Dermis microvascular lymphatic vessel endothelial cell (primary cell): ENCODE measurements around the gene APBB1. TPM values are rescaled to one million over a fixed set of nuclear protein-coding genes. Genes with fewer than 3 reads are reported as not detected.
"Not testable (repeated sequence)": the region's sequence is repeated elsewhere in the genome, so short reads cannot be mapped to it uniquely, and the experiment has no call there.

Experiments used
- DNase-seq, 2 donors: peaks; one replicate each; pipeline versions ENCODE4 v3.0.0 to v3.0.0-alpha.2; 2010; ENCODE audit warnings: low read depth in 2 of 2
- total RNA-seq: library from RNA; depleted of rRNA; stranded (reverse); fragments of >200 nt; gene quantifications from 2 replicates; pipeline ENCODE4 v1.2.1, GENCODE V29; 2014

APBB1 gene
- total RNA-seq, 1 donor from 2014 or later = 23.1 TPM

DNA sequence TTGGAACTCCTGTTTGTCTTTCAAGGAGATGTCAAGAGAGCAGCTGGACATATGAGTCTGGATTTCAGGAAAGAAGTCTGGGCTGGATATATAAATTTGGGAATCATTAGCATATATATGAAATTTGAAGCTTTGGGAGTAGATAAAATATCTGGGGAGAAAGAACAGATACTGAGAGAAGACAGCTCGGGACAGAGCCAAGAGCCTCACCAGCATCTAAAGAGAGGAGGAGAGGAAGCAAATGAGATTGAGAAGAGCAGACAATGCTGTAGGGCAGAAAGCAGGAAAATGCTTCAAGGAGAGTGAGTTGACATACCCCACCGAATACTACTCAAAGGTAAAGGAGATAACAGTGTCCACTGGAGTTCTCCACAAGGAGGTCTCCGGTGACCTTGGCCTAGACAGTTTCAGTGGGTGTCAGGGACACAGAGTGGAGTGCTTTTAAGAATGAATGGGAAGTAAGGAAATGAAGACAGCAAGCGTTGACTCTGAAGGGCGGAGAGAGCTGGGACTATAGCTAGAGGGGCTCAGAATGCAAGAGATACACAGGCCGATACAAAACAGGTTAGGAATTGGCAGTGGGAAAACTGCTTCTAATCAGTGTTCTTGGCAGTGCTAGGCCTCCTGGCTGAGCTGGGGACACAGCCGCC is 862 bp downstream of the APBB1 start:
- no peak for DNase-seq

GRCh38 chr11:6415797-6416196 is 3.1 kb downstream of the APBB1 start:
- DNase-seq = no peak

DNA sequence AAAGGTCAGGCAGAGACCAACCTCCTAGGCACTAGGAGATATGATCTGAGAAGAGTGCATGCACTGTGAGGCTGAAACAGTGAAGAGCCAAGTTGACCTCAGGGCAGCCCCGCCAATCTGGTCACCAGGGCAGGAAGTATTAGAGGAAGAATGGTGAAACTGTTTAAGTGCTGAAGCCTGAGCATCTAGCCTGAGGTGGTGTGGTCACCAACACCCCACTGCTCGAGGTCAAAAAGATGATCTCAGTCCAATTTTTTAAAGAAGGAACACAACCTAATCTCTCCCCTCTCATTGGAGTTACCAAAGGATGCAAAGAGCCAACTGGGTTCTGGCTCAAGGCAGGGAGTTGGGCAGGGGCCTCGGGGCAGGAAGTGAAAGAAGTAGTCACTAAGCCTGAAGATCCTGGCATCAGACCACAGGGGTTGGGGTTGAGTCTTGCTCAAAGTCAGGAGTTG is 4.0 kb downstream of the APBB1 start:
- no peak for DNase-seq

- no peak for DNase-seq
Measured at GRCh38 chr11:6413791-6414201, 5.1 kb downstream of the APBB1 start.

- DNase-seq = no peak
Measured at GRCh38 chr11:6411594-6412031, 7.3 kb downstream of the APBB1 start.

DNA sequence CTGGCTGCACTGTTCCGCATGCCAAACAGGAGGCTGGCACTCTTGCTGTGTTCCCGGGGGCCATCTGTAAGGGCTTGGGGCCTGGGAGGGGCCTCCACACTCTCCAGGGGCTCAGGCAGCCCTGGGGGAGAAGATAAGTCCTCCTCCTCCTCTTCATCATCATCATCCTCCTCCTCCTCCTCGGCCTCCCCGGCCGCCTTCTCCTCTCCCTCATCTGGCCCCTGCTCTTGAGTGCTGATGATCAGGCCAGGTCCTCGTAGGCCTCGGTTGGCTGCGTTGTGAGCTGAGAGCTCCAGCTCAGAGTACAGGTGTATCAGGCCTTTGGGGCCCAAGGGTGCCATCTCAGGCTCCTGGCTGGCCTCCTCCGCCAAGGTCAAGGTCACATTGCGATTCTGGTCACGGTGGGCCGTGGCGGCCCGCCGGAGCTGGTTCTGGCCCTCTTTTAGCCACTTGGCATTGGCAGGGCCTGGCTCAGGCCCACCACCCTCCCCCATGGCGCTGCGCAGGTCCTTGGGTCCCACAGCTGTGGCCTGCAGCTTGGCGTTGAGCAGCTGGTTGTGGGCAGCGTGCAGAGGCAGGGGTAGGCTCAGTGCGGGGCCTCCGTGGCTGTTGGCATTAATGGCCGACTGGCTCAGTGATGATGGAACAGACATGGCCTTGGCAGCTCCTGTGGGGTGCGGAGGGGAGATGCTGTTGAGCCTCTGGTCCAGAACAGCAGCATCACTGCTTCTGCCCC is 8.0 kb downstream of the APBB1 start:
- no peak for DNase-seq

- DNase-seq = no peak
Measured at GRCh38 chr11:6406370-6406769, 12.5 kb downstream of the APBB1 start.

DNA sequence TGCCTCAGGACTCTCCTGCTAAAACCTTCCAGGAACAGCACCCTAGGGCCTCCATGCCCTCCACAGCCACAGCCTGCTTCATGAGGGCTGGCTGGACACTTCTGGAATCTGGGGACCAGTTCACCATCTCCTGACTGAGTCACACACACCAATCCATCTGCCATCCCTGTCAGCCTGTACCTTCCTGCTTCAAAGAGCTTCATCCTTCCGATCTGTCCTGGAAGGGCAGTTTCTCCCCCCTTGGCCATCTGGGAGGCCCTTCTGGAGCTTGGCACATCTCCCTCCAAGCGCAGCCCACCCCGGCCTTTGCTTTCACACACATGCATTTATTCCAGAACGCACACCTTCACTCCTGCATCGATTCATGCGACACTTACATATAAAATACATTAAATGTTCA is 13.0 kb downstream of the APBB1 start:
- no peak for DNase-seq

DNA sequence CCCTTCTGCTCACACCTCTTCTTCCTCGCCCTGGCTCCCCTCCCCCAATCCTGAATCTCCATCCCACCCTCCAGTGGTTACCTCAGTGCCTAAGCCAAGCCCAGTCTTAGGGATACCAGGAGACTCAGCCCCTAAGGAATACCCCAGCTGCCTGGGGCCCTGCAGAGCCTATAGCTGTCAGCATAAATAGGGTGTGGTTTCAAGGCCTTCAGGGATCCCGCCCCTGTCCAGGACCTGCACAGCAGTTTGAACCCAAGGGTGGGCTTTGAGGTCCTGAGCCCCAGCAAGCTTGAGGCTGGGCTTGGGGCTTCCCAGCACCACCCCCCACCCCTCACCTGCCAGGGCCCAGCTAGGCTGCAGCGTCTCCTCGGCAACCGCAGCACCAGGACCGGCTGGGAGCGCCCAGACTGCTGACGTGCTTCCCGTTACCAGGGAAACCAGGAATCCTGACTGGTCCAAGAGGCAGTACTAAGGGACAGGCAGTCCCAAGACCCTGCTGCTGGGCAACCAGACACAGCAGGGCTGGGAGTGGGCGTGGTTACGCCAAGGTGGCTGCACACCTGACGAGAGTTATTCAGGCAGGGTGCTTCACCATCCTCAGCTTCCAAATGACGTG is 13.7 kb downstream of the APBB1 start:
- DNase-seq = no peak

- DNase-seq = no peak
Measured at GRCh38 chr11:6404342-6405051, 14.4 kb downstream of the APBB1 start.

DNA sequence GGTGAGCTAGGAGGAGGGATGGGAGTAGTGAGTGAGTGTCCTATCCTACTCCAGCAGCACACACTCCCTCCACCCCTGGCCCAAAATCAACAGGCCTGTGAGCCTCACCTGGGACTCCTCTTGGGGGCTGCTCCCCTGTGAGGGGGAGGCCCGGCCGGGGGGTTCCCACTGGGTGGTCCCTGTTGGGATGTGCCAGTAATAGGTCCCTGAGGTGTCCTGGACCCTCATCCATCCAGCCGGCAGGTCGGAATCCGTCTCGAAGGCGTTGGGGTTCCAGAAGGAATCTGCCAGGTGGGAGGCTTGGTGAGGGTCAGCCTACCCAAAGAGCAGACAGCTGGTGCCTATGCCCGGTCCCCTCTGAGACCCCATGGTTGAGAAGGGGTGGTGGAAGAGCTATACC is 15.4 kb downstream of the APBB1 start:
- DNase-seq = no peak

DNA sequence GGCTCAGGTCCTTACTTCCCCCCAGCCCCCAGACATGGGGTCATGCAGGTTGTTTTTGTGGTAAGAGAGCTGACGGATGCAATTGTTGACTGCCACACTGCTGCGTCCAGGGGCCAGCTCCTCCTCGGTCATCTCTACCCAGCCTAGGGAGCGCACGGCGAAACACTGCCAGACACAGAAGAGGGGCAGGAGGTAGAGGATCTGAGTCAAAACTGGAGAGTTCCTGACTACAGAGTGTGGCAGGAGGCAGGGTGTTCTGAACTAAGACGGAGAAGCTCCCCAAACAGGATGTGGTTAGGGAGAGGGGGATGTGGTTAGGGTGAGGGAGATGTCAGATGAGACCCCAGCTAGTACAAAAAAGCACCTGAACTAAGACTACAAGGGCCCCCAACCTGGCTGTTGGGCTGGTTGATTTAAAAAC is 16.3 kb downstream of the APBB1 start:
- DNase-seq = no peak

GRCh38 chr11:6402061-6402470 is 16.8 kb downstream of the APBB1 start:
- DNase-seq = no peak

DNA sequence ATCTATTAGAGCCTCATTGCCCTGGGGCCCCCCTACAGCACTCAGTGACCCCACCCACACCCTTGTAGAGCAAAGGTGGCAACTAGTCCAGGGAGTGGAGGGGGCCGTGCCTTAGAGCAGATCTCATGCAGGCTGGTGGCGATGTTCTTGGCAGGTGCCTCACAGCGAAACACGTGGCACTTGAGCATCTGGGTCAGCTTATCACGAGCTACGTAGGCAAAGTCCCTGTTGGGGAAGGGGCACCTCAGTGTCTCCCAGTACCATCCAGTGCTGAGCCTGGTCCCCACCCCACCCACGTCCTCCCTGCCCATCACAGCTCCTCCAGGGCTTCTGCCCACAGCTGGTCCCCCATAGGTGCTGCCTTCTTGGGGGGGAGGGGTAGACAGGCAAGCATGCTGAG is 17.4 kb downstream of the APBB1 start:
- DNase-seq = no peak

- DNase-seq = no peak
Measured at GRCh38 chr11:6400431-6401345, 18.2 kb downstream of the APBB1 start.

DNA sequence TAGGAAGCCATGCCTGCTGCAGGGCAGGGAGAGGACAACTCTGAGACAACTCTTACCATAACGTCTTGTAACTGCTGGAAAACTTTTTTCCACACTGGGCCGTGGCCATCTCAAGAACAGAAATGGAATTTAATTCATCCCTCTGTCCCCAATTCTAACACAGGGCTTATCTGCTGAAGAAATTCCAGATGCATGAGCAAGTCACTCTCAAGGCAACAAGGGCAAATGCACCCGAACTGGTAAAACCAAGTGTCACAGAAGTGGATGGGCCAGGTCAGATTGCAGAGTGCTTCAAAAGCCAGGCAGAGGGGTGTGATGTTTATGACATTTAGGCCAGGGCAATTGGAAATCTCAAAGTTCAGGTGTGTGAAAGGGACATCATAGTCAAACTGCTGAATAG is 21.3 kb downstream of the APBB1 start:
- no peak for DNase-seq

DNA sequence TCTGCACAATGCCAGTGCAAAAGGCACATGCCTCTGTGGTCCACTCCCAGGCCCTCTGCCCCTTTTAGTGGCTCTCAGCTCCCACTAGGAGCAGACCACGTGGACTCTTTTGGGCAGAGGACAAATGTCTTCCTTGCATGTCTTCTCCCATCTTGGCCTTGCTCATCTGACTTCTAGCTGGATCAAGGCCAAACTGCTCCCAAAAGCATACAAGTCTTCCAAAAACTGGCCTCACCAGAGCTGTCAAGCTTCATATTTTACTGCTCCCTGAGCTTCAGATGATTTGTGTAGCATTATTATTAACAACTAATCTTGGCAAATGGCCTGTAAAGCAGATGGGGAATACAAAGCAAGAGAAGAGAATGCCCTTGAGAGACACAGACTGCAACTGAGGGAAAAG is 21.7 kb downstream of the APBB1 start:
- no peak for DNase-seq

- DNase-seq = no peak
Measured at GRCh38 chr11:6395470-6396060, 23.3 kb downstream of the APBB1 start.

DNA sequence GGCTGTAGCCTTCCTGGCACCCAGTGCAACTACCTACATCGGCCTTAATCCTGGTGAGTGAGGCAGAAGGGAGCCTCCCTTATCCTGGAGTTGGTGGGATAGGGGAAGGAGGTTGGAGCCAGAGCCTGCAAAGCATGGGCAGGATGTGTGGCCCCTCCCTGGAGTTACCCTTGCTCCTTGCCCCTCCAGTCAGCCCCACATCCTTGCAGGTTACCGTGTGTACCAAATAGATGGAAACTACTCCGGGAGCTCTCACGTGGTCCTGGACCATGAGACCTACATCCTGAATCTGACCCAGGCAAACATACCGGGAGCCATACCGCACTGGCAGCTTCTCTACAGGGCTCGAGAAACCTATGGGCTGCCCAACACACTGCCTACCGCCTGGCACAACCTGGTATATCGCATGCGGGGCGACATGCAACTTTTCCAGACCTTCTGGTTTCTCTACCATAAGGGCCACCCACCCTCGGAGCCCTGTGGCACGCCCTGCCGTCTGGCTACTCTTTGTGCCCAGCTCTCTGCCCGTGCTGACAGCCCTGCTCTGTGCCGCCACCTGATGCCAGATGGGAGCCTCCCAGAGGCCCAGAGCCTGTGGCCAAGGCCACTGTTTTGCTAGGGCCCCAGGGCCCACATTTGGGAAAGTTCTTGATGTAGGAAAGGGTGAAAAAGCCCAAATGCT is 24.8 kb downstream of the APBB1 start:
- DNase-seq = no peak

DNA sequence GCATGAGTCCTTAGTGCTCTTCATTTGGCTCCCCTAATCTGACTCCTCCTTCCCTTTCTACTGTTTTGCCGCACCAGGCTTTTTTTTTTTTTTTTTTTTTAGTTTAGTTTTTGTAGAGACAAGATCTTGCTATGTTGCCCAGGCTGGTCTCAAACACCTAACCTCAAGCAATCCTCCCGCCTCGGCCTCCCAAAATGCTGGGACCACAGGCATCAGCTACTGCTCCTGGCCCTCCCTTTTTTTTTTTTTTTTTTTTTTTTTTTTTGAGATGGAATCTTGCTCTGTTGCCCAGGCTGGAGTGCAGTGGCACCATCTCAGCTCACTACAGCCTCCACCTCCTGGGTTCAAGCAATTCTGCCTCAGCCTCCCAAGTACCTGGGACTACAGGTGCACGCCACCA is 26.6 kb downstream of the APBB1 start:
- not testable (repeated sequence) for DNase-seq
